Vagina (tissue), 2 donors: ENCODE measurements around the gene UMOD. TPM values are rescaled to one million over a fixed set of nuclear protein-coding genes. Genes with fewer than 3 reads are reported as not detected.

Experiments
- DNase-seq, 2 donors: peaks; one replicate each; pipeline ENCODE4 v3.0.0-alpha.2; 2017; ENCODE audit errors: extremely low spot score in 2 of 2
- H3K27ac ChIP-seq: fragments of 200-600 bp; sonication (generic); one replicate; pipeline ENCODE4 v1.5.1; 2019
- H3K27me3 ChIP-seq: fragments of 200-600 bp; sonication (generic); one replicate; pipeline ENCODE4 v1.5.1; 2019
- H3K36me3 ChIP-seq, 2 donors: fragments of 200-600 bp; sonication (generic); one replicate each; pipeline ENCODE4 v1.5.1; 2017 to 2019
- H3K4me1 ChIP-seq: fragments of 200-600 bp; sonication (generic); one replicate; pipeline ENCODE4 v1.5.1; 2019
- H3K4me3 ChIP-seq, 2 donors: fragments of 200-600 bp; sonication (generic); 1 replicate in 1 of 2; 2 replicates in 1 of 2; pipeline ENCODE4 v1.5.1; 2016 to 2019
- H3K9me3 ChIP-seq: fragments of 200-600 bp; sonication (generic); one replicate; pipeline ENCODE4 v1.5.1; 2019
- CTCF ChIP-seq, 3 experiments: fragments of 450-650 bp in 2 of 3; fragments of 200-600 bp in 1 of 3; sonication (generic) in 1 of 3; IDR thresholded peaks; one replicate each; pipeline ENCODE4 v1.5.1; 2017 to 2019; ENCODE audit warnings: antibody characterized with exemption in 3 of 3, mild to moderate bottlenecking in 2 of 3, moderate library complexity in 2 of 3
- POLR2A ChIP-seq, 2 donors: fragments of 450-650 bp; IDR thresholded peaks; one replicate each; pipeline ENCODE4 v1.6.1; 2017; ENCODE audit warnings: antibody characterized with exemption in 2 of 2, mild to moderate bottlenecking in 2 of 2, moderate library complexity in 2 of 2
- POLR2AphosphoS5 ChIP-seq, 2 donors: sonication (generic); formaldehyde crosslinking; IDR thresholded peaks; one replicate each; pipeline ENCODE4 v1.9.0; 2017; ENCODE audit warnings: antibody characterized with exemption in 2 of 2, mild to moderate bottlenecking in 2 of 2, low read depth in 1 of 2; ENCODE audit not compliant: insufficient read depth in 1 of 2
- intact Hi-C: fragments of 100-400 bp; cut with DNase I; formaldehyde crosslinking; loops from one replicate; pipeline ENCODE4 v1.15.1; 2023
- total RNA-seq: library from RNA; depleted of rRNA; stranded (reverse); fragments of >200 nt; gene quantifications from one replicate; pipeline ENCODE4 v1.2.3, GENCODE V29; 2016

Gene UMOD
- total RNA-seq, 1 donor from 2014 or later: not detected

- H3K27me3 ChIP-seq: no peaks in the 10 kb centered on the region
- H3K9me3 ChIP-seq: no peaks in the 10 kb centered on the region
- no peak overlapping the region for H3K27ac ChIP-seq
- DNase-seq: no peak
- intact Hi-C loops: no loop called here
- no peaks in the 10 kb centered on the region for H3K4me1 ChIP-seq
- no peaks in the 10 kb centered on the region for H3K36me3 ChIP-seq
- no peak for TF ChIP-seq CTCF (IDR thresholded peaks at IDR 0.05)
- no peak for TF ChIP-seq POLR2AphosphoS5 (IDR thresholded peaks at IDR 0.05; ENCODE audit: insufficient read depth in 1 of 2, low read depth in 1 of 2)
- TF ChIP-seq POLR2A (IDR thresholded peaks at IDR 0.05): no peak
- no peak overlapping the region for H3K4me3 ChIP-seq
Observed at GRCh38 chr16:20308266-20308665, 44.2 kb downstream of the UMOD start.

- intact Hi-C loops: no loop called here
- no peaks in the 10 kb centered on the region for H3K36me3 ChIP-seq
- no peak for TF ChIP-seq POLR2A (IDR thresholded peaks at IDR 0.05)
- TF ChIP-seq CTCF (IDR thresholded peaks at IDR 0.05): no peak
- TF ChIP-seq POLR2AphosphoS5 (IDR thresholded peaks at IDR 0.05; ENCODE audit: insufficient read depth in 1 of 2, low read depth in 1 of 2): no peak
- H3K4me1 ChIP-seq: no peaks in the 10 kb centered on the region
- no peaks in the 10 kb centered on the region for H3K27me3 ChIP-seq
- no peak overlapping the region for H3K4me3 ChIP-seq
- H3K27ac ChIP-seq: no peak overlapping the region
- DNase-seq: no peak
- H3K9me3 ChIP-seq: no peaks in the 10 kb centered on the region
Observed at GRCh38 chr16:20307791-20308190, 44.7 kb downstream of the UMOD start.

- H3K27ac ChIP-seq: no peak overlapping the region
- intact Hi-C loops: no loop called here
- no peaks in the 10 kb centered on the region for H3K27me3 ChIP-seq
- DNase-seq: no peak
- H3K4me3 ChIP-seq: no peak overlapping the region
- no peaks in the 10 kb centered on the region for H3K36me3 ChIP-seq
- H3K4me1 ChIP-seq: no peaks in the 10 kb centered on the region
- no peaks in the 10 kb centered on the region for H3K9me3 ChIP-seq
- TF ChIP-seq POLR2AphosphoS5 (IDR thresholded peaks at IDR 0.05; ENCODE audit: insufficient read depth in 1 of 2, low read depth in 1 of 2) (no peak), POLR2A (IDR thresholded peaks at IDR 0.05) (no peak), CTCF (IDR thresholded peaks at IDR 0.05) (no peak)
Observed at GRCh38 chr16:20307240-20307671, 45.3 kb downstream of the UMOD start.

GRCh38 chr16:20306401-20306800, 46.1 kb downstream of the UMOD start:
- no peaks in the 10 kb centered on the region for H3K27me3 ChIP-seq
- H3K27ac ChIP-seq: no peak overlapping the region
- intact Hi-C loops: no loop called here
- H3K4me1 ChIP-seq: no peaks in the 10 kb centered on the region
- H3K4me3 ChIP-seq: no peak overlapping the region
- H3K36me3 ChIP-seq: no peaks in the 10 kb centered on the region
- DNase-seq: no peak
- no peaks in the 10 kb centered on the region for H3K9me3 ChIP-seq
- TF ChIP-seq CTCF (IDR thresholded peaks at IDR 0.05) (no peak), POLR2AphosphoS5 (IDR thresholded peaks at IDR 0.05; ENCODE audit: insufficient read depth in 1 of 2, low read depth in 1 of 2) (no peak), POLR2A (IDR thresholded peaks at IDR 0.05) (no peak)

GRCh38 chr16:20303012-20303411, 49.5 kb downstream of the UMOD start:
- H3K36me3 ChIP-seq: no peaks in the 10 kb centered on the region
- no peak for DNase-seq
- no peaks in the 10 kb centered on the region for H3K4me1 ChIP-seq
- intact Hi-C loops: no loop called here
- no peak overlapping the region for H3K27ac ChIP-seq
- H3K4me3 ChIP-seq: no peak overlapping the region
- H3K27me3 ChIP-seq: no peaks in the 10 kb centered on the region
- H3K9me3 ChIP-seq: no peaks in the 10 kb centered on the region
- TF ChIP-seq POLR2AphosphoS5 (IDR thresholded peaks at IDR 0.05; ENCODE audit: insufficient read depth in 1 of 2, low read depth in 1 of 2) (no peak), POLR2A (IDR thresholded peaks at IDR 0.05) (no peak), CTCF (IDR thresholded peaks at IDR 0.05) (no peak)
